Frontal cortex (tissue), 4 donors: ENCODE data around the gene NUDT6. TPM values are rescaled to one million over a fixed set of nuclear protein-coding genes. Genes with fewer than 3 reads are reported as not detected.

Source experiments
- DNase-seq, 2 donors: peaks; one replicate each; pipeline ENCODE4 v3.0.0; 2012; ENCODE audit warnings: low spot score in 2 of 2
- FAIRE-seq: peaks from 2 replicates; lab custom pipeline; 2012; peaks lifted over from hg19 to GRCh38; lab: Jason Lieb, UNC
- total RNA-seq: library from RNA; depleted of rRNA; stranded (reverse); fragments of >200 nt; gene quantifications from one replicate; pipeline ENCODE4 v1.2.3, GENCODE V29; 2014
- donor health status: control.
- donor health status: control.
- donor health status: control.

The NUDT6 gene
- total RNA-seq, 1 donor from 2014 or later = 6.9 TPM

DNA sequence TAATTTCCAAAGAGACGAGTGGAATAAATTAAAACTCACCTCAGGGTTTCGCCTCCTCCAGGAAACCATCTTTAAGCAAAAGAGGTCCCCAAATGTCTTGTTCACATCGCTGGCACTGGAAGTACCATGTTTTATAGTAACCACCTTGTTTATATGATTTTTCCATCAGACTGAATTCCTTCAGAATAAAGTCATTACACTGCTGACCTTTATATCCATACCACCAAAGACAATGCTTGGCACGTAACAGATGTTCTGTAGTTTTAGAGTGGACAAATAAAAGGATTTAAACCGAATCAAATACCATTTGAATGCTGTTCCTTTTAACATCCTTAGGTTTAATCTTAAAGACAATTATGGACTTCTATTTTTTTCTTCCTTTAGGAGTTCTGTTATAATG is 4.7 kb downstream of the NUDT6 start:
- FAIRE-seq = no peak
- DNase-seq = no peak

- no peak for FAIRE-seq
- DNase-seq = no peak
Observed at GRCh38 chr4:122914938-122915337, 7.5 kb downstream of the NUDT6 start.

GRCh38 chr4:122914292-122914904 is 8.0 kb downstream of the NUDT6 start:
- DNase-seq (no peak), FAIRE-seq (no peak)

DNA sequence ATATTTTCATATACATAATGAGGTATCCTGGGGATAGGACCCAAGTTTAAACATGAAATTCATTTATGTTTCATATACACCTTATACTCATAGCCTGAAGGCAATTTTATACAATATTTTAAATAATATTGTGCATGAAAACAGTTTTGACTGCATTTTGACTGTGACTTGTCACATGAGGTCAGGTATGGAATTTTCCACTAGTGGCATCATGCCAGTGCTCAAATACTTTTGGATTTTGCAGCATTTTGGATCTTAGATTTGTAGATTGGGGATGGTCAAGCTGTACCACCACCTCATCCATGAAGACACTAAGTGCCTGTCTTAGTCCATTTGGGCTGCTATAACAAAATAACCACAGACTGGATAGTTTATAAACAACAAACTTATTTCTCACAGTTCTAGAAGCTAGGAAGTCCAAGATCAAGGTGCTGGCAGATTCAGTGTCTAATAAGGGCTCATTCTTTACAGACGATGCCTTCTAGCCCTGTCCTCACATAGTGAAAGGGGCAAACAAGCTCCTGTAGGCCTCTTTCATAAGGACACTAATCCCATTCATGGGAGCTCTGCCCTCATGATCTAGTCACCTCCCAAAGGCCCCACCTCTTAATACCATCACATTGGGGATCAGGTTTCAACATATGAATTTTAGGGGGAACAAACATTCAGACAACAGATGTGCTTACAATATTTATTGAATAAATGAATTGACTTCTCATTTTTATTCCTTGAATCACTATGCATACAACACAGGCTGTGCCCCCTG is 9.4 kb downstream of the NUDT6 start:
- no peak for DNase-seq
- FAIRE-seq = no peak

GRCh38 chr4:122911588-122911987 is 10.8 kb downstream of the NUDT6 start:
- DNase-seq (no peak), FAIRE-seq (no peak)

DNA sequence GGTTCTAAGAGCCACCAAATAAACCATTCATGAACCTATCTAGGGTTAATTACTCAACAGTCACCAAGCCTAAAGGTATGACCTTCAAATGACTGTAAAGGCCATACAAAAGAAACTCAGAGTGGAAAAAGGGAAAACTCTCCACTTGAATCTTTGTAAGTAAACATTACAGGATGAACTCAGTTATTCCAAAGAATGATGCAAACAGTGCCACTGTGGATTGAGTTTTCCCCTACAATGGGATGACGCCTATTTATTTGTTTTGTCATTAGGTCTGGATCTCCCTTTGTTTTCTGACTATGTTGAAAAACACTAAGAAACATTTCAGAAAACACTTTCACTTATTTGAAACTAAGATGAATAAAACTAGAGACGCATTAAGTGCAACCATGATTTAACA is 12.7 kb downstream of the NUDT6 start:
- FAIRE-seq = no peak

DNA sequence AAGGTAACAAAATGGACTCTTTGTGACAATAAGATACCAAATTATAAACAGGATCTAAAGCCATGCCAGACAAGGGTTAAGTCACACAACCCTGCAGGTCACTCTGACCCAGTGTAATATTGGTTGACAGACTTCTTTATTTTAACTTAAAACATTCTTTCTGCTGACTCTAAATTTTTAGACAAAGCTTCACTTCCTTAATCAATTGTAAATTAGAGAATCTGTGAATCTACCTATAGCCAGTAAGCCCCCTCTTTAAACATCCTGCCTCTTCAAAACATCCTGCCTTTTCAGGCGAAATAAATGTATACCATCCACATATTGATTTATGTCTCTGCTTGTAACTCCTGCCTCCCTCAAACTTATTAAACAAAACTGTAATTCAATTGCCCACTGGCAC is 14.2 kb downstream of the NUDT6 start:
- DNase-seq (no peak), FAIRE-seq (no peak)

More for the DNA sequence above, 12.7 kb downstream of the NUDT6 start:
- DNase-seq = no peak

DNA sequence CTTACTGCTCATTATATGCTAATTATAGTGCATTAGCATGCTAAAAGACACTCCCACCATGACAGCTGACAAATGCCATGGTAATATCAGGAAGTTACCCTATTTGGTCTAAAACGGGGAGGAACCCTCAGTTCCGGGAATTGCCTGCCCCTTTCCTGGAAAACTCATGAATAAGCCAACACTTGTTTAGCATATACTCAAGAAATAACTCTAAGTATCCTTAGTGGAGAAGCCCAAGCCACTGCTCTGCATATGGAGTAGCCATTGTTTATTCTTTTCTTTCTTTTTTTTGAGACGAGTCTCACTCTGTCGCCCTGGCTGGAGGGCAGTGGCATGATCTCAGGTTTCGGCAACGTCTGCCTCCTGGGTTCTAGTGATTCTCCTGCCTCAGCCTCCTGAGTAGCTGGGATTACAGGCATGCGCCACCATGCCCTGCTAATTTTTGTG is 15.5 kb downstream of the NUDT6 start:
- no peak for DNase-seq
- no peak for FAIRE-seq

DNA sequence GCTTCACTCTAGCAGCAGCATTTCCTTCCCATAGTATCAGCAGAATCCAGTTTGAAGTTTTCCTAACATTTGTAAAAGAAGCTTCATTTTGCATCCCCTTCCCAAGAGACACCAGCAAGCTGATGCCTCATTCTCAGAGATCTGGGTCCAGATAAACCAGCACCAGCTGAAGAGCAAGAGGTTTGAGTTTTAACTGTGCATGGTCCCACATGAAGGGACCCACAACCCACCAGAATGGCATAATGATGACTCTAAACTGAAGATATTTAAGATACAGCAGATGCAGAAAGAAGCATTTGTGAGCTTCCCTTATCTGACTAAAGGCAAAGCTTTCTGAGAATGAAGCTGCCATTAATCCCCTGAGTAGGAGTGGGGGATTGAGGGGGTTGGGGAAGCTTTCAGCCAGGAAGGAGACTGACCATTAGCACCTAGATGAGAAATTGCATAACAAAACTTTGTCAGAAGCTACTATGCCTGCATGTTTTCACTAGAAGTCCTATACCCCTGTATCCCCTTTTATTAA is 18.6 kb downstream of the NUDT6 start:
- no peak for DNase-seq
- FAIRE-seq = no peak

DNA sequence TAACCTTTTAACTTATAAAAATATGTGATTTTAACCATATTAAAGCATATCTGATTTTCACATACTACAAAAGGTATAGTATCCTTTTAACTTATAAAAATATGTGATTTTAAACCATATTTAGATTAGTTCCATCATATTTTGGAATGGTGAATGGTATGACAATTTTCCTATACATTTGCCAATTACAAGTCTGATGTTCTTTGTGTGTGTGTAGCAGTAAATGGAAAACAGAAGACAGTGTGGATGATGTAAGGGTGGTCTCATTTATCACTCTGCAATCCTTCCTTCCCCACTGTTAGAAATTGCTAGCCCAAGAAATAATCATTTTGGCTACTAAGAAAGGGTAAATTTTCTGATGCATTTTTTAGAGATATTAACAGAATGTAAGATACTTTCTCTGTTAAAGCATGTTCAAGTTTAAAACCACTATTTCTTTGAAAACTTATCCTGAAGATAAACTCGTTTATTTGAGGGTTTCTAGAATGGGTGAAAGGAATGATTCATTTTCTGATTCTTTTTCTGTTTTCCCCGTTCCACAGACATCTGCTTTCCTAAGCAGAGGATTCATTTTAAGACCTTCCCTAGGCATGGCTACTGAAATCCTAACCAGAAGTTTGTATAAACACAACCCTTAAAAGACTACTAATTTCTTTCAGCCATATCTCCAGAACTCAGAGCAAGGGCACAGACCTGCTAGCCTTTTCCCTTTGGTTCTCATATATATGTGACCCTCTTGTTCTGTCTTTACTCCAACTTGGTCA is 21.0 kb downstream of the NUDT6 start:
- FAIRE-seq = no peak

GRCh38 chr4:122900314-122900713 is 22.1 kb downstream of the NUDT6 start:
- no peak for DNase-seq
- no peak for FAIRE-seq

More for the DNA sequence above, 21.0 kb downstream of the NUDT6 start:
- no peak for DNase-seq

DNA sequence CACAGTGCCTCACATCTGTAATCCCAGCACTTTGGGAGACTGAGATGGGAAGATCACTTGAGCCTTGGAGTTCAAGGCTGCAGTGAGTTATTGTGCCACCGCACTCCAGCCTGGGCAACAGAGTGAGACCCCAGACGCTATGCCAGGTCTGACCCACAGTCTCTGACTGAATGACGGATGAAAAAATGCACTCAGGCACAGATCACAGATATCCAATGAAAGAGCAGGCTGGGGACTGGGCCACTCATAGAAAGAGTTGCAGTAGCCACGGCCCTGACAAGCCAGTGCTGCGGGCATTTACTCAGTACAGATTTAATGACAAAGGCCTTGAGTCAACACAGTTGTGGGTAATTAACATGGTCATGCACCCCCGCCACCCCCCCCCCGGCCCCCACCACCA is 22.7 kb downstream of the NUDT6 start:
- no peak for FAIRE-seq
- no peak for DNase-seq

DNA sequence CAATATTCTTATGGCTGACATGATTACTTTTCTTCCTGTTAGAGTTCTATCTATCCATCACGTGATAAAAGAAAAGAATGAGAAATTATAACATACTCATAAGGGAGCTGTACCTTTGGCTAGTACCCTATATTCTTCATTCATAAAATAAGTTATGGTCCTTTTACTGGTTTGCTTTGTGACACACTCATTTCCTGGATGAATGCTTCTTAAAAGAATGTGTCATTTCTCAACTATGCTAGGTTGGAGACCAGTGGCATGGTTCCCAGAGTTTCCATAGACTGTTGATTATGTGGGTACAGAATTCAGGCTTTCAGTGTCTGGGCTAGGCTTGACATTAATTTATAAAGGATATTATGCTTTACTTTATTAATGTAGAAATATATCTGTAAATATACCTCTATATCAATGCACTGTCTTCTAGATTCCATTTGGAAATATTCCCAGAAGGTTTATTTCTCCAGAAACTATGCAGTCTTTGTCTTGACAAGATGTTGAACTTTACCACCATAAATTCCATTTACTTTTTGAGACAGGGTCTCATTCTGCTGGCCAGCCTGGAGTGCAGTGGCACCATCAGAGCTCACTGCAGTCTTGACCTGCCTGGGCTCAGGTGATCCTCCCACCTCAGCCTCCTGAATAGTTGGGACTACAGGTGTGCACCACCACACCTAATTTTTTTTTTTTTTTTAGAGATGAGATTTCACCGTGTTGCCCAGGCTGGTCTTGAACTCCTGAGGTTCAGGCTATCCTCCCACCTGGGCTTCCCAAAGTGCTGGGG is 23.8 kb downstream of the NUDT6 start:
- DNase-seq = no peak
- FAIRE-seq = no peak

DNA sequence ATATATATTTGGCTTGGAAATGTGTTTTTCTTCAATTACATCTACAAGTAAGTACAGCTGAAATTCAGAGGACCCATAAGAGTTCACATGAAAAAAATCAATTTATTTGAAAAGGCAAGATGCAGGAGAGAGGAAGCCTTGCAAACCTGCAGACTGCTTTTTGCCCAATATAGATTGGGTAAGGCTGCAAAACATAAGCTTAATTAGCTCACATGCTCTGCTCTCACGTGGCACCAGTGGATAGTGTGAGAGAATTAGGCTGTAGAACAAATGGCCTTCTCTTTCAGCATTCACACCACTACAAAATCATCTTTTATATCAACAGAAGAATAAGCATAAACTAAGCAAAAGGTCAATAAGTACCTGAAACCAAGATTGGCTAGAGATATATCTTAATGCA is 26.1 kb downstream of the NUDT6 start:
- FAIRE-seq (no peak), DNase-seq (no peak)

DNA sequence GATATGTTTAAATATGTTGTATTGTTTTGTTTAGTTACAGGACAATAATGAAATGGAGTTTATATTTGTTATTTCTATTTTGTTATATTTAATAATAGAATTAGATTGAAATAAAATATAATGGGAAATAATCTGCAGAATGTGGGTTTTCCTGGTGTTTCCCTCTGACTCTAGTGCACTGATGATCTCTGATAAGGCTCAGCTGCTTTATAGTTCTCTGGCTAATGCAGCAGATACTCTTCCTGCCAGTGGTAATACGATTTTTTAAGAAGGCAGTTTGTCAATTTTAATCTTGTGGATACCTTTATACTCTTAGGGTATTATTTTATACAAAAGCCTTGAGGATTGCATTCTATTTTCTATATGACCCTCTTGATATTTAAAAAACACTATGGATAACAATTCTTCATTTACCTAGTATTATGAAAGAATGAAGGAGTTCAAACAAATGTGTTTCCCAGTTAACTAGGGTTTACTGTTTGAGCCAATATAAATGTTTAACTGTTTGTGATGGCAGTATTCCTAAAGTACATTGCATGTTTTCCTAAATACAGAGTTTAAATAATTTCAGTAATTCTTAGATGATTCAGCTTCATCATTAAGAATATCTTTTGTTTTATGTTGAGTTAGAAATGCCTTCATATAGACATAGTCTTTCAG is 26.9 kb downstream of the NUDT6 start:
- no peak for FAIRE-seq
- DNase-seq = no peak

DNA sequence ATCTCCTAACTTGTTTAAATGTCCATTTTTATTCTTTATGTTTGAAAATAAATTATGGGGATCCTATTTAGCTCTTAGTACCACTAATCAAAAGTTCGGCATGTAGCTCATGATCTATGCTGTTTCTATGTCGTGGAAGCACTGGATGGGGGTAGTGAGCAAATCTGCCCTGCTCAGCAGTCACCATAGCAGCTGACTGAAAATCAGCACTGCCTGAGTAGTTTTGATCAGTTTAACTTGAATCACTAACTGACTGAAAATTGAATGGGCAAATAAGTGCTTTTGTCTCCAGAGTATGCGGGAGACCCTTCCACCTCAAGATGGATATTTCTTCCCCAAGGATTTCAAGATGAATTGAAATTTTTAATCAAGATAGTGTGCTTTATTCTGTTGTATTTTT is 27.6 kb downstream of the NUDT6 start:
- DNase-seq (no peak), FAIRE-seq (no peak)

GRCh38 chr4:122890147-122890795 is 32.1 kb downstream of the NUDT6 start:
- DNase-seq (no peak), FAIRE-seq (no peak)

- FAIRE-seq (no peak), DNase-seq (no peak)
Observed at GRCh38 chr4:122889726-122890125, 32.7 kb downstream of the NUDT6 start.

- DNase-seq (no peak), FAIRE-seq (no peak)
Observed at GRCh38 chr4:122884499-122884898, 37.9 kb downstream of the NUDT6 start.
